Sigmoid colon (tissue), 7 donors: Measurements from ENCODE around the gene SRGAP1. TPM values are rescaled to one million over a fixed set of nuclear protein-coding genes. Genes with fewer than 3 reads are reported as not detected.

Experiments used
- DNase-seq: peaks from one replicate; pipeline ENCODE4 v3.0.0-alpha.2; 2019
- H3K27ac ChIP-seq, 4 donors: fragments of 200-600 bp; sonication (generic); one replicate each; pipeline ENCODE4 v1.5.1; 2016 to 2019; ENCODE audit warnings: mild to moderate bottlenecking in 1 of 4
- H3K27me3 ChIP-seq, 3 donors: fragments of 200-600 bp; sonication (generic); one replicate each; pipeline ENCODE4 v1.5.1; 2019; ENCODE audit warnings: mild to moderate bottlenecking in 1 of 3
- H3K36me3 ChIP-seq, 4 donors: fragments of 200-600 bp; sonication (generic); one replicate each; pipeline ENCODE4 v1.5.1; 2016 to 2019
- H3K4me1 ChIP-seq, 4 donors: fragments of 200-600 bp; sonication (generic); one replicate each; pipeline ENCODE4 v1.5.1; 2017 to 2019
- H3K4me3 ChIP-seq, 4 donors: fragments of 200-600 bp; sonication (generic); one replicate each; pipeline ENCODE4 v1.5.1; 2017 to 2019; ENCODE audit warnings: mild to moderate bottlenecking in 2 of 4, moderate library complexity in 1 of 4
- H3K9me3 ChIP-seq, 4 donors: fragments of 200-600 bp in 3 of 4; sonication (generic) in 3 of 4; one replicate each; pipeline versions ENCODE4 v1.5.1 to v1.6.1; 2013 to 2019
- CTCF ChIP-seq, 4 experiments: fragments of 450-650 bp in 3 of 4; fragments of 200-600 bp in 1 of 4; IDR thresholded peaks; one replicate each; pipeline ENCODE4 v1.5.1; 2016 to 2019; ENCODE audit warnings: antibody characterized with exemption in 4 of 4, mild to moderate bottlenecking in 3 of 4, moderate library complexity in 2 of 4
- EP300 ChIP-seq, 4 donors: sonication (generic); formaldehyde crosslinking; IDR thresholded peaks; one replicate each; pipeline ENCODE4 v1.6.1; 2017; ENCODE audit warnings: antibody characterized with exemption in 4 of 4
- POLR2A ChIP-seq, 2 donors: fragments of 450-650 bp; IDR thresholded peaks; one replicate each; pipeline ENCODE4 v1.6.1; 2016; ENCODE audit warnings: antibody characterized with exemption in 2 of 2, mild to moderate bottlenecking in 2 of 2, moderate library complexity in 2 of 2
- POLR2AphosphoS5 ChIP-seq, 4 donors: sonication (generic); formaldehyde crosslinking; IDR thresholded peaks; one replicate each; pipeline ENCODE4 v1.6.1; 2017; ENCODE audit warnings: antibody characterized with exemption in 4 of 4
- WGBS, 2 donors: extraction: QIAGEN DNeasy Blood & Tissue Kit; methylation state at CpG; one replicate each; pipeline ENCODE4 v1.1.7; 2013; 5-methylcytosine and 5-hydroxymethylcytosine counted together
- intact Hi-C: fragments of 100-400 bp; cut with DNase I; formaldehyde crosslinking; loops from one replicate; pipeline ENCODE4 v1.15.1; 2023
- polyA plus RNA-seq, 3 donors: library from polyadenylated mRNA; stranded (reverse); fragments of 200-250 nt; gene quantifications; one replicate each; pipeline ENCODE4 v1.2.3, GENCODE V29; 2013
- total RNA-seq, 4 donors: library from RNA; depleted of rRNA; stranded (reverse); fragments of >200 nt; gene quantifications; one replicate each; pipeline ENCODE4 v1.1.0, GENCODE V29; 2016
- donor health status: healthy with polysubstance abuse.
- donor health status: Bipolar disorder and iron deficiency.
- donor health status: healthy.

SRGAP1 gene
- total and polyA plus RNA-seq, 7 donors, result 2.4 to 16.3 (median 5.4) TPM

GRCh38 chr12:64097366-64098105 is 253.0 kb downstream of the SRGAP1 start:
- intact Hi-C loops, result loop anchor here (5.0 kb wide), 1 partner anchor 125 kb away; the partner anchor contains the start of gene KICS2
- Histone ChIP-seq H3K4me3 (no peak overlapping the region), H3K36me3 (no peaks in the 10 kb centered on the region), H3K9me3 (no peaks in the 10 kb centered on the region), H3K27me3 (no peaks in the 10 kb centered on the region), H3K4me1 (peaks cover 0 to 25% (median 16%) of the 10 kb centered on the region in 4 donors), H3K27ac (peak overlapping the region in 2 of 4 donors; percentile 76 to 80)
- 80 to 81% methylated on average over 4 of the region's 4 CpGs for WGBS, 2 donors
- no peak for DNase-seq
- TF ChIP-seq CTCF (IDR thresholded peaks at IDR 0.05), result no peak
- TF ChIP-seq POLR2A (IDR thresholded peaks at IDR 0.05), result no peak
- TF ChIP-seq POLR2AphosphoS5 (IDR thresholded peaks at IDR 0.05), result no peak
- no peak for TF ChIP-seq EP300 (IDR thresholded peaks at IDR 0.05)

GRCh38 chr12:64098709-64099354 is 254.3 kb downstream of the SRGAP1 start:
- H3K4me3 ChIP-seq, result no peak overlapping the region
- TF ChIP-seq EP300 (IDR thresholded peaks at IDR 0.05), result no peak
- H3K36me3 ChIP-seq, result no peaks in the 10 kb centered on the region
- H3K9me3 ChIP-seq, result no peaks in the 10 kb centered on the region
- DNase-seq, result peak; percentile 75
- peaks cover 0 to 28% (median 21%) of the 10 kb centered on the region in 4 donors for H3K4me1 ChIP-seq
- peak overlapping the region; percentile 56 to 83 (median 78) for H3K27ac ChIP-seq
- intact Hi-C loops, result loop anchor here (5.0 kb wide), 1 partner anchor 123 kb away; the partner anchor contains the start of gene KICS2
- H3K27me3 ChIP-seq, result no peaks in the 10 kb centered on the region
- WGBS, 2 donors, result 81 to 86% methylated on average over 2 of the region's 2 CpGs

GRCh38 chr12:64099397-64099796 is 254.9 kb downstream of the SRGAP1 start:
- intact Hi-C loops, result loop anchor here (5.0 kb wide), 1 partner anchor 123 kb away; the partner anchor contains the start of gene KICS2
- 70 to 71% methylated on average over 5 of the region's 5 CpGs for WGBS, 2 donors
- DNase-seq, result peak; percentile 83
- peak in 2 of 4 donors; percentile 58 to 71 for TF ChIP-seq EP300 (IDR thresholded peaks at IDR 0.05)
- TF ChIP-seq CTCF (IDR thresholded peaks at IDR 0.05), result no peak
- peak; percentile 41 to 77 (median 68) for TF ChIP-seq POLR2AphosphoS5 (IDR thresholded peaks at IDR 0.05)
- no peaks in the 10 kb centered on the region for H3K9me3 ChIP-seq
- H3K4me1 ChIP-seq, result peaks cover 0 to 32% (median 26%) of the 10 kb centered on the region in 4 donors
- peak overlapping the region; percentile 56 to 83 (median 78) for H3K27ac ChIP-seq
- no peak overlapping the region for H3K4me3 ChIP-seq
- no peaks in the 10 kb centered on the region for H3K27me3 ChIP-seq
- no peaks in the 10 kb centered on the region for H3K36me3 ChIP-seq

GRCh38 chr12:64102339-64102738 is 257.8 kb downstream of the SRGAP1 start:
- intact Hi-C loops, result loop anchor here (5.0 to 10.0 kb wide), 2 partner anchors 260 to 302 kb away; partner anchors contain the start of genes SRGAP1 and XPOT
- TF ChIP-seq EP300 (IDR thresholded peaks at IDR 0.05) (no peak), CTCF (IDR thresholded peaks at IDR 0.05) (no peak), POLR2AphosphoS5 (IDR thresholded peaks at IDR 0.05) (no peak), POLR2A (IDR thresholded peaks at IDR 0.05) (no peak)
- Histone ChIP-seq H3K4me3 (no peak overlapping the region), H3K9me3 (no peaks in the 10 kb centered on the region), H3K36me3 (no peaks in the 10 kb centered on the region), H3K4me1 (peaks cover 0 to 37% (median 30%) of the 10 kb centered on the region in 4 donors), H3K27me3 (no peaks in the 10 kb centered on the region), H3K27ac (no peak overlapping the region)
- no peak for DNase-seq
- WGBS, 2 donors, result 88 to 92% methylated on average over 4 of the region's 4 CpGs
